Large intestine (tissue), 3 donors: ENCODE results near the gene TCEANC. TPM values are rescaled to one million over a fixed set of nuclear protein-coding genes. Genes with fewer than 3 reads are reported as not detected.
A peak's percentile ranks its signal among the peaks of the same experiment; 100 is the strongest.
"Not testable (repeated sequence)": the region's sequence is repeated elsewhere in the genome, so short reads cannot be mapped to it uniquely, and the experiment has no call there.

ENCODE experiments used
- DNase-seq, 2 donors: peaks; one replicate each; pipeline versions ENCODE4 v3.0.0 to v3.0.0-alpha.2; 2013
- H3K27ac ChIP-seq: one replicate; pipeline ENCODE4 v1.5.1; 2013; ENCODE audit warnings: low read length
- H3K27me3 ChIP-seq: 2 replicates; pipeline ENCODE4 v1.6.1; 2013; ENCODE audit warnings: low read length; ENCODE audit not compliant: control insufficient read depth, insufficient read depth
- H3K36me3 ChIP-seq: 2 replicates; pipeline ENCODE4 v1.6.1; 2013; ENCODE audit warnings: low read length; ENCODE audit not compliant: control insufficient read depth, insufficient read depth
- H3K4me1 ChIP-seq: one replicate; pipeline ENCODE4 v1.6.1; 2013; ENCODE audit warnings: low read length; ENCODE audit not compliant: control insufficient read depth, insufficient read depth
- H3K4me3 ChIP-seq: one replicate; pipeline ENCODE4 v1.5.1; 2013; ENCODE audit warnings: low read length
- H3K9me3 ChIP-seq: one replicate; pipeline ENCODE4 v1.6.1; 2013; ENCODE audit warnings: mild to moderate bottlenecking, low read depth, low read length, moderate library complexity; ENCODE audit not compliant: control insufficient read depth
- WGBS: methylation state at CpG from one replicate; pipeline ENCODE4 v1.1.5; 2013; ENCODE audit warnings: low lambda C conversion rate; ENCODE audit not compliant: insufficient coverage; 5-methylcytosine and 5-hydroxymethylcytosine counted together
- polyA plus RNA-seq: library from polyadenylated mRNA; unstranded; fragments of 120-200 nt; gene quantifications from one replicate; pipeline ENCODE4 v1.2.1, GENCODE V29; 2013

Gene TCEANC
- polyA plus RNA-seq, 1 donor = 3.6 TPM

DNA sequence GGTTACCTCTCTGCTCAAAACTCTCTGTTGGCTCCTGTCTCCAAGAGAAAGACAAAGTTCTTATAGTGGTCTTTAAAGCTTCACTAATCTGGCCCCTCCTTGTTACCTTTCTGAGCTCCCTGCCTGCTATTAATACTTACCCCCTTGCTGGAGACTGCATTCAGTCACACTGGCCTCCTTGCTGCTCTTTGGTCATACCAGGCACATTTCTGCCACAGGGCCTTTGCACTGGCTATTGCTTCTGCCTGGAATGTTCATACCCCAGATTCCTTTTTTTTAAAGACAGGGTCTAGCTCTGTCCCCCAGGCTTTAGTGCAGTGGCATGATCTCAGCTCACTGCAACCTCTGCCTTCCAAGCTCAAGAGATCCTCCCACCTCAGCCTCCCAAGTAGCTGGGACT, 20.1 kb downstream of the TCEANC start:
- Histone ChIP-seq H3K27ac (no peak overlapping the region), H3K27me3 (no peaks in the 10 kb centered on the region), H3K36me3 (no peaks in the 10 kb centered on the region), H3K4me3 (no peak overlapping the region), H3K4me1 (no peaks in the 10 kb centered on the region), H3K9me3 (no peaks in the 10 kb centered on the region)
- DNase-seq = no peak

GRCh38 chrX:13676885-13677284, 23.9 kb downstream of the TCEANC start:
- DNase-seq = no peak

GRCh38 chrX:13679700-13680099, 26.8 kb downstream of the TCEANC start:
- H3K27ac ChIP-seq, DNase-seq, H3K4me1 ChIP-seq, H3K36me3 ChIP-seq, H3K27me3 ChIP-seq, H3K4me3 ChIP-seq, H3K9me3 ChIP-seq: not testable (repeated sequence)
- WGBS = no CpG with 5 or more reads among the region's 4 CpGs

More at GRCh38 chrX:13676885-13677284, 23.9 kb downstream of the TCEANC start:
- no peaks in the 10 kb centered on the region for H3K27me3 ChIP-seq
- no peaks in the 10 kb centered on the region for H3K4me1 ChIP-seq
- no peaks in the 10 kb centered on the region for H3K9me3 ChIP-seq
- H3K36me3 ChIP-seq = no peaks in the 10 kb centered on the region
- H3K27ac ChIP-seq = no peak overlapping the region
- H3K4me3 ChIP-seq = no peak overlapping the region

DNA sequence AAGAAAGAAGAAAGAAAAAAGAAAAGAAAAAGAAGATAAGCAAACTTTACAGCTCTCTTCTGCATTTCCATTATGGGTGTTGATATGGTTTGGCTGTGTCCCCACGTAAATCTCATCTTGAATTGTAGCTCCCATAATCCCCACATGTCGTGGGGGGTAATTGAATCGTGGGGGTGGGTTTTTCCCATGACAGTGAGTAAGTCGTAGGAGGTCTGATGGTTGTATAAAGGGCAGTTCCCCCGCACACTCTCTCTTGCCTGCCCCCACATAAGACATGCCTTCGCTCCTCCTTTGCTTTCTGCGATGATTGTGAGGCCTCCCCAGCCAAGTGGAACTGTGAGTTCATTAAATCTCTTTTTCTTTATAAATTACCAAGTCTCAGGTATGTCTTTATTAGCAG, 28.7 kb downstream of the TCEANC start:
- no peaks in the 10 kb centered on the region for H3K27me3 ChIP-seq
- 100% methylated on average over 1 of the region's 7 CpGs for WGBS
- no peaks in the 10 kb centered on the region for H3K4me1 ChIP-seq
- no peaks in the 10 kb centered on the region for H3K36me3 ChIP-seq
- no peak for DNase-seq
- H3K27ac ChIP-seq = no peak overlapping the region
- no peak overlapping the region for H3K4me3 ChIP-seq
- H3K9me3 ChIP-seq = no peaks in the 10 kb centered on the region

DNA sequence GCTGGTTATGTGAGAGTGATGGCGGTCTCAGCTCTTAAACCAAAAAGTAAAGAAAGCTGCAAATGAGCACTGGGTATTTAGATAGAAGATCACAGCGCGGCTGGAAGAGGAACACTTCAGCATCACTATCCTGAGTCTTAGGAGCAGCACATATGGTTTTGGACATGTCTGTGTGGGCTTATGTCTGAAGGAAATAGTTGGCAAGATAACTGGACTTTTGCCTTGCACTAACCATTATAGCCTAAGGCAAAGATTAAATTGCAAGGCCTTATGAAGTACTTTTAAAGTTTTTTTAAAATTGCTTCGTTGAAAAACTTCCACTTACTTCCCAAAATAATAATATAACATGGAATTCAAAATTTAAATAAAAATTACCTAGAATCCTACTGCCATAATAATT, 31.4 kb downstream of the TCEANC start:
- no peak for DNase-seq
- no CpG with 5 or more reads among the region's 4 CpGs for WGBS
- Histone ChIP-seq H3K27me3 (no peaks in the 10 kb centered on the region), H3K9me3 (no peaks in the 10 kb centered on the region), H3K4me1 (no peaks in the 10 kb centered on the region), H3K36me3 (no peaks in the 10 kb centered on the region), H3K4me3 (no peak overlapping the region), H3K27ac (no peak overlapping the region)

DNA sequence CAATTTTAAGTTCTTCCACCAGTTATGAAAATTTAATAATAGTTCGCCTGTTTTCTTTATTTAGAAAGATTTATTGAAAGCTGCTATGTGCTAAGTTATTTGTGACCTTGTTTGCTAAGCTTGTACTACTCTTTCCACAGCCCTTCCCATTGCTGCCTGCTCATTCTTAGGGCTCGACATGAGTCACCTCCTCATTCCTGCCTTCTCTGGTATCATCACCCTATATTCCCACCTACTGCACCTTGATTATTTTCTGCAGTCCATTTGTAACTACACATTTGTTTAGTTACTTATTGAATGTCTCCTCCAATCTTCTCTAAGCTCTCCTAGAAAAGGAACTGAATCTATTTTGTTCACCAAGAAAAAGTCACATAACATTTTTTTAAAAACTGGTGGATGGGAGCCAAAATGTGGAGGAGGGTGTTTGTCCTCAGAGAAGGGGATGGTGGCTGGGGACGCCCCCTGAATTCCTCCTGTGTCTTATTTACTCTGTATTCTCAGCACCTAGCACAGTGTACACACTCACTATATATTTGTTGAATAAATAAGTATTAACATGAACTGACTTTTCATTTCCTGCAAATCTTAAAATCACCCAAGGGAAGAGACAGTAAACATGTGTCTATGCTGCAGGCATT, 32.3 kb downstream of the TCEANC start:
- DNase-seq = no peak
- Histone ChIP-seq H3K4me1 (no peaks in the 10 kb centered on the region), H3K4me3 (no peak overlapping the region), H3K36me3 (no peaks in the 10 kb centered on the region), H3K27ac (no peak overlapping the region), H3K27me3 (no peaks in the 10 kb centered on the region), H3K9me3 (no peaks in the 10 kb centered on the region)
- WGBS = no CpG with 5 or more reads among the region's 3 CpGs

GRCh38 chrX:13687203-13687602, 34.3 kb downstream of the TCEANC start:
- DNase-seq = no peak
- WGBS = no CpG with 5 or more reads among the region's 1 CpG
- no peaks in the 10 kb centered on the region for H3K27me3 ChIP-seq
- no peaks in the 10 kb centered on the region for H3K36me3 ChIP-seq
- no peak overlapping the region for H3K4me3 ChIP-seq
- peaks cover 4% of the 10 kb centered on the region for H3K4me1 ChIP-seq
- no peak overlapping the region for H3K27ac ChIP-seq
- no peaks in the 10 kb centered on the region for H3K9me3 ChIP-seq

- H3K9me3 ChIP-seq = no peaks in the 10 kb centered on the region
- H3K4me3 ChIP-seq = peak overlapping the region; percentile 92
- no CpG with 5 or more reads among the region's 13 CpGs for WGBS
- H3K27ac ChIP-seq = peak overlapping the region; percentile 92
- peaks cover 4% of the 10 kb centered on the region for H3K4me1 ChIP-seq
- DNase-seq = peak in 1 of 2 donors; percentile 41
- H3K36me3 ChIP-seq = no peaks in the 10 kb centered on the region
- no peaks in the 10 kb centered on the region for H3K27me3 ChIP-seq
Observed at GRCh38 chrX:13688384-13688957, 35.5 kb downstream of the TCEANC start.

DNA sequence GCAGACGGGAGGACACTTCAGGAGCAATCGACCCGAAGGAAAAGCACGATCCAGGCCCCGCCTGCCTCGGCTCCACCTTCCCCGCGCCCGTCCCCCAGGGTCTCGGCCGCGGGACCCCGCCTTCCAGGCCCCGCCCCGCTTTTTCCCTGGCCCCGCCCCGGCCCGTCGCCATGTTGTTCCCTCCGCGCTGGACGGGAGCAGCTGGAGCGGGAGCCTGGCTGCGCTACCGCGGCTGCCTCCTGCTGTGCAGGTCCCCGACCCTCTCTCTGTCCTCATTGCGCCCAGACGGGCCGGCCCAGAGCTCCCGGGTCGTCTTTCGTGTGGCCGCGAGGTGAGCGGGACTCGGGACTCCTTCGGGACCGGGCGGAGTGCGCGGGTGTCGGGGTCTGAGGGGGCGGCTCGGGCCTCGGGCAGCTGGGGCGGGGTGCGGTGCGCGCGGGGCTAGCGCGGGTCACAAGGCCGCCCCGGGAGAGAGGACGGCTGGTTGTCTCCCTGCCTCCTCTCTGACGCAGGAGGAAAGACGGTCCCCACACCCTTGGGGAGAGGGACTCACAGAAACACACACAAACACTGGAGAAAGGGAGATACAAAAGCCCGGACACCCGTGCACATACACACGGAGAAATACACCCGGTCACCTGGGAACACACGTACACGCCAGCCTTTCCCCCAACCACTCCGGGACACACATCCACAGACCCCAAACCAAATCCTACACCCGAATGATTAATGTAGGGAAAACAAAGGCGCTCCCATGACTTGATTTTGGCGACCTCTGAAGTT, 36.2 kb downstream of the TCEANC start, which contains the start of gene RAB9A:
TSS of gene RAB9A (plus strand) at position 171 of the 783 bp plus-strand sequence. CDS start 19,619 bp downstream, outside the sequence.
- WGBS = no CpG with 5 or more reads among the region's 68 CpGs
- Histone ChIP-seq H3K9me3 (no peaks in the 10 kb centered on the region), H3K4me3 (peak within 1 kb of the TSS; percentile 92), H3K4me1 (peaks cover 4% of the 10 kb centered on the region), H3K36me3 (no peaks in the 10 kb centered on the region), H3K27me3 (no peaks in the 10 kb centered on the region), H3K27ac (peak within 1 kb of the TSS; percentile 92)
- peak; percentile 69 to 81 for DNase-seq

DNA sequence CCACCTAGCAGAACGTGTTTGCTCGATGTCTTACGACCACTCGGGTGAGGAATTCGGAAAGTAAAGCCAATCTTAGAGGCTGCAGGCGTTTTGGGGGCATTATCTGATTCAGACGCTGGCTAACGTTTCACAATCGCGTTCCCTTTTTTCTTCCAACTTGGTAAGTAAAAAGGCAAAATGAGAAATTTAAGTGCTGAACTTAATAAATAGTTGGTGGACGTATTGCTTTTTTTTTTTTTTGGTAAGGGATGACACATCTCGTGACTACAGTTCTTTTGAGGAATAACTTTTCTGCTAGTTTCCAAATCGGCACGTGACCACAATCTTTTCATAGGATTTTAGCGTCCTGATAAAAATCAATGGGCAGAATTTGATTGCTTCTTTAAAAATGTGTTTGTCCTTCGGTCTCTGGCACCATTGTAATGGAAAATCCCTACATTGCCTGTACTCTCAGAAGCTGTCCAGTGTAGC, 36.8 kb downstream of the TCEANC start:
- Histone ChIP-seq H3K4me1 (peaks cover 8% of the 10 kb centered on the region), H3K4me3 (peak overlapping the region; percentile 92), H3K27ac (peak overlapping the region; percentile 92), H3K27me3 (no peaks in the 10 kb centered on the region), H3K9me3 (no peaks in the 10 kb centered on the region), H3K36me3 (no peaks in the 10 kb centered on the region)
- no CpG with 5 or more reads among the region's 16 CpGs for WGBS
- no peak for DNase-seq
